HepG2 (cell line): ENCODE data around the gene MGAT2. TPM values are rescaled to one million over a fixed set of nuclear protein-coding genes. Genes with fewer than 3 reads are reported as not detected.

Experiments used
- AHR ChIP-seq: IDR thresholded peaks from 2 replicates; pipeline ENCODE4 v1.6.1; 2018; ENCODE audit warnings: missing genetic modification reagents, missing compliant biosample characterization
- ATM ChIP-seq: fragments of 450-650 bp; IDR thresholded peaks from 2 replicates; pipeline ENCODE4 v1.7.1; 2017; ENCODE audit warnings: mild to moderate bottlenecking, borderline replicate concordance
- KAT2B ChIP-seq: fragments of 150-350 bp; IDR thresholded peaks from 2 replicates; pipeline ENCODE4 v1.6.1; 2014; ENCODE audit warnings: low read depth, low read length, borderline replicate concordance
- SOX6 ChIP-seq, 2 experiments: fragments of 450-650 bp in 1 of 2; sonication (generic) in 1 of 2; formaldehyde crosslinking in 1 of 2; IDR thresholded peaks; 2 replicates each; pipeline versions ENCODE4 v1.4.0 to v1.6.1; 2017 to 2020; ENCODE audit warnings: antibody characterized with exemption in 1 of 2, mild to moderate bottlenecking in 1 of 2, missing genetic modification reagents in 1 of 2
- TCF7 ChIP-seq: sonication (generic); IDR thresholded peaks from 2 replicates; pipeline ENCODE4 v1.6.1; 2016; ENCODE audit warnings: antibody characterized with exemption, low read depth
- ZC3H13 ChIP-seq: sonication (generic); formaldehyde crosslinking; IDR thresholded peaks from 2 replicates; pipeline ENCODE4 v1.8.1; 2023; ENCODE audit warnings: mild to moderate bottlenecking, missing genetic modification reagents, moderate library complexity
- ZNF10 ChIP-seq: sonication (generic); formaldehyde crosslinking; IDR thresholded peaks from 2 replicates; pipeline ENCODE4 v1.4.0; 2020; ENCODE audit warnings: mild to moderate bottlenecking, low read depth, missing genetic modification reagents, borderline replicate concordance
- ZNF234 ChIP-seq: sonication (generic); formaldehyde crosslinking; conservative IDR thresholded peaks from 2 replicates; pipeline ENCODE4 v1.5.1; 2020; ENCODE audit warnings: mild to moderate bottlenecking, missing genetic modification reagents
- ZNF337 ChIP-seq: sonication (generic); formaldehyde crosslinking; IDR thresholded peaks from 2 replicates; pipeline ENCODE4 v1.5.1; 2020; ENCODE audit warnings: missing genetic modification reagents, low read depth, mild to moderate bottlenecking, borderline replicate concordance
- ZNF768 ChIP-seq: sonication (generic); formaldehyde crosslinking; IDR thresholded peaks from 2 replicates; pipeline ENCODE4 v1.4.0; 2020; ENCODE audit warnings: missing genetic modification reagents
- ZNF775 ChIP-seq: sonication (generic); formaldehyde crosslinking; IDR thresholded peaks from 2 replicates; pipeline ENCODE4 v1.4.0; 2020; ENCODE audit warnings: missing genetic modification reagents, mild to moderate bottlenecking, moderate library complexity, borderline replicate concordance
- polyA plus RNA-seq, 8 experiments: library from polyadenylated mRNA; depleted of rRNA in 3 of 8; stranded (reverse) in 7 of 8; unstranded in 1 of 8; fragments of >200 nt; fragmentation: Illumina TruSeq in 4 of 8; extraction: Trizol in 4 of 8; gene quantifications; 2 replicates each; pipeline versions ENCODE4 v1.2.1 to v1.2.3, GENCODE V29; 2011 to 2016; ENCODE audit warnings: low read depth in 4 of 8, missing spikeins in 1 of 8, mixed read lengths in 1 of 8; ENCODE audit not compliant: insufficient read depth in 1 of 8
- total RNA-seq, 5 experiments: library from RNA; depleted of rRNA; stranded (reverse); fragments of >200 nt; fragmentation: Illumina TruSeq; extraction: Trizol; gene quantifications; 2 replicates each; pipeline ENCODE4 v1.2.3, GENCODE V29; 2016; ENCODE audit warnings: low read depth in 1 of 5
- TF ChIP-seq, protein P1 (sequence below): sonication (generic); formaldehyde crosslinking; IDR thresholded peaks from 2 replicates; pipeline ENCODE4 v1.5.1; 2020; ENCODE audit warnings: mild to moderate bottlenecking, missing genetic modification reagents, moderate library complexity
- TF ChIP-seq, protein P2 (sequence below): sonication (generic); formaldehyde crosslinking; IDR thresholded peaks from 2 replicates; pipeline ENCODE4 v1.5.1; 2020; ENCODE audit warnings: mild to moderate bottlenecking, missing genetic modification reagents, moderate library complexity
- TF ChIP-seq, protein P3 (sequence below): sonication (generic); formaldehyde crosslinking; IDR thresholded peaks from 2 replicates; pipeline ENCODE4 v1.4.0; 2020; ENCODE audit warnings: mild to moderate bottlenecking, missing genetic modification reagents
- TF ChIP-seq, protein P4 (sequence below), 2 experiments: sonication (generic) in 1 of 2; formaldehyde crosslinking in 1 of 2; IDR thresholded peaks; 2 replicates each; pipeline versions ENCODE4 v1.4.0 to v1.6.1; 2016 to 2020; ENCODE audit warnings: borderline replicate concordance in 1 of 2, low read depth in 1 of 2, mild to moderate bottlenecking in 1 of 2, missing genetic modification reagents in 1 of 2

MGAT2 gene
- total and polyA plus RNA-seq, 2 of the 13 experiments (the other 11 are each of a cell fraction or from before 2014, with no cell fraction given), result 12.9 to 51.9 TPM

DNA sequence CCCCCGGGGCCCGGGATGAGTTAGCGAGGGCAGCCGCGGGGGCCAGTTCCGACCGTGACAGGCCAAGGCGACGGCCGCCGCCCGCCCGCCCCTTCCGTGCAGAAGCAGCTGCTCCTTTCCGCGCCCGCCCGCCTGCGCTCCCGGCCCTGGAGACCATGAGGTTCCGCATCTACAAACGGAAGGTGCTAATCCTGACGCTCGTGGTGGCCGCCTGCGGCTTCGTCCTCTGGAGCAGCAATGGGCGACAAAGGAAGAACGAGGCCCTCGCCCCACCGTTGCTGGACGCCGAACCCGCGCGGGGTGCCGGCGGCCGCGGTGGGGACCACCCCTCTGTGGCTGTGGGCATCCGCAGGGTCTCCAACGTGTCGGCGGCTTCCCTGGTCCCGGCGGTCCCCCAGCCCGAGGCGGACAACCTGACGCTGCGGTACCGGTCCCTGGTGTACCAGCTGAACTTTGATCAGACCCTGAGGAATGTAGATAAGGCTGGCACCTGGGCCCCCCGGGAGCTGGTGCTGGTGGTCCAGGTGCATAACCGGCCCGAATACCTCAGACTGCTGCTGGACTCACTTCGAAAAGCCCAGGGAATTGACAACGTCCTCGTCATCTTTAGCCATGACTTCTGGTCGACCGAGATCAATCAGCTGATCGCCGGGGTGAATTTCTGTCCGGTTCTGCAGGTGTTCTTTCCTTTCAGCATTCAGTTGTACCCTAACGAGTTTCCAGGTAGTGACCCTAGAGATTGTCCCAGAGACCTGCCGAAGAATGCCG, 699 bp downstream of the MGAT2 start (continued):
- TF ChIP-seq, protein P1, sequence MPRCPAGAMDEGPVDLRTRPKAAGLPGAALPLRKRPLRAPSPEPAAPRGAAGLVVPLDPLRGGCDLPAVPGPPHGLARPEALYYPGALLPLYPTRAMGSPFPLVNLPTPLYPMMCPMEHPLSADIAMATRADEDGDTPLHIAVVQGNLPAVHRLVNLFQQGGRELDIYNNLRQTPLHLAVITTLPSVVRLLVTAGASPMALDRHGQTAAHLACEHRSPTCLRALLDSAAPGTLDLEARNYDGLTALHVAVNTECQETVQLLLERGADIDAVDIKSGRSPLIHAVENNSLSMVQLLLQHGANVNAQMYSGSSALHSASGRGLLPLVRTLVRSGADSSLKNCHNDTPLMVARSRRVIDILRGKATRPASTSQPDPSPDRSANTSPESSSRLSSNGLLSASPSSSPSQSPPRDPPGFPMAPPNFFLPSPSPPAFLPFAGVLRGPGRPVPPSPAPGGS, result peak; percentile 62; the same call in 1 of the 2 replicates
- TF ChIP-seq, protein P2, sequence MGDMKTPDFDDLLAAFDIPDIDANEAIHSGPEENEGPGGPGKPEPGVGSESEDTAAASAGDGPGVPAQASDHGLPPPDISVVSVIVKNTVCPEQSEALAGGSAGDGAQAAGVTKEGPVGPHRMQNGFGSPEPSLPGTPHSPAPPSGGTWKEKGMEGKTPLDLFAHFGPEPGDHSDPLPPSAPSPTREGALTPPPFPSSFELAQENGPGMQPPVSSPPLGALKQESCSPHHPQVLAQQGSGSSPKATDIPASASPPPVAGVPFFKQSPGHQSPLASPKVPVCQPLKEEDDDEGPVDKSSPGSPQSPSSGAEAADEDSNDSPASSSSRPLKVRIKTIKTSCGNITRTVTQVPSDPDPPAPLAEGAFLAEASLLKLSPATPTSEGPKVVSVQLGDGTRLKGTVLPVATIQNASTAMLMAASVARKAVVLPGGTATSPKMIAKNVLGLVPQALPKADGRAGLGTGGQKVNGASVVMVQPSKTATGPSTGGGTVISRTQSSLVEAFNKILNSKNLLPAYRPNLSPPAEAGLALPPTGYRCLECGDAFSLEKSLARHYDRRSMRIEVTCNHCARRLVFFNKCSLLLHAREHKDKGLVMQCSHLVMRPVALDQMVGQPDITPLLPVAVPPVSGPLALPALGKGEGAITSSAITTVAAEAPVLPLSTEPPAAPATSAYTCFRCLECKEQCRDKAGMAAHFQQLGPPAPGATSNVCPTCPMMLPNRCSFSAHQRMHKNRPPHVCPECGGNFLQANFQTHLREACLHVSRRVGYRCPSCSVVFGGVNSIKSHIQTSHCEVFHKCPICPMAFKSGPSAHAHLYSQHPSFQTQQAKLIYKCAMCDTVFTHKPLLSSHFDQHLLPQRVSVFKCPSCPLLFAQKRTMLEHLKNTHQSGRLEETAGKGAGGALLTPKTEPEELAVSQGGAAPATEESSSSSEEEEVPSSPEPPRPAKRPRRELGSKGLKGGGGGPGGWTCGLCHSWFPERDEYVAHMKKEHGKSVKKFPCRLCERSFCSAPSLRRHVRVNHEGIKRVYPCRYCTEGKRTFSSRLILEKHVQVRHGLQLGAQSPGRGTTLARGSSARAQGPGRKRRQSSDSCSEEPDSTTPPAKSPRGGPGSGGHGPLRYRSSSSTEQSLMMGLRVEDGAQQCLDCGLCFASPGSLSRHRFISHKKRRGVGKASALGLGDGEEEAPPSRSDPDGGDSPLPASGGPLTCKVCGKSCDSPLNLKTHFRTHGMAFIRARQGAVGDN (CRISPR knock-in tag), result peak; percentile 73
- TF ChIP-seq ZNF234 (CRISPR knock-in tag), result peak; percentile 5; the same call in 1 of the 2 replicates
- no peak for TF ChIP-seq ZNF10 (CRISPR knock-in tag)
- TF ChIP-seq ATM, result no peak
- TF ChIP-seq ZNF775 (CRISPR knock-in tag), result peak; percentile 57; the same call in 1 of the 2 replicates
- peak; percentile 56; the same call in 1 of the 2 replicates for TF ChIP-seq ZC3H13
- TF ChIP-seq ZNF768 (CRISPR knock-in tag), result 0 out of 2 replicates have a peak, but pooled peaks have one; percentile 8
- TF ChIP-seq, protein P3, sequence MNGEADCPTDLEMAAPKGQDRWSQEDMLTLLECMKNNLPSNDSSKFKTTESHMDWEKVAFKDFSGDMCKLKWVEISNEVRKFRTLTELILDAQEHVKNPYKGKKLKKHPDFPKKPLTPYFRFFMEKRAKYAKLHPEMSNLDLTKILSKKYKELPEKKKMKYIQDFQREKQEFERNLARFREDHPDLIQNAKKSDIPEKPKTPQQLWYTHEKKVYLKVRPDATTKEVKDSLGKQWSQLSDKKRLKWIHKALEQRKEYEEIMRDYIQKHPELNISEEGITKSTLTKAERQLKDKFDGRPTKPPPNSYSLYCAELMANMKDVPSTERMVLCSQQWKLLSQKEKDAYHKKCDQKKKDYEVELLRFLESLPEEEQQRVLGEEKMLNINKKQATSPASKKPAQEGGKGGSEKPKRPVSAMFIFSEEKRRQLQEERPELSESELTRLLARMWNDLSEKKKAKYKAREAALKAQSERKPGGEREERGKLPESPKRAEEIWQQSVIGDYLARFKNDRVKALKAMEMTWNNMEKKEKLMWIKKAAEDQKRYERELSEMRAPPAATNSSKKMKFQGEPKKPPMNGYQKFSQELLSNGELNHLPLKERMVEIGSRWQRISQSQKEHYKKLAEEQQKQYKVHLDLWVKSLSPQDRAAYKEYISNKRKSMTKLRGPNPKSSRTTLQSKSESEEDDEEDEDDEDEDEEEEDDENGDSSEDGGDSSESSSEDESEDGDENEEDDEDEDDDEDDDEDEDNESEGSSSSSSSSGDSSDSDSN (CRISPR knock-in tag), result no peak
- TF ChIP-seq ZNF337, result 0 out of 2 replicates have a peak, but pooled peaks have one; percentile 40
- 0 out of 2 replicates have a peak, but pooled peaks have one; percentile 11 for TF ChIP-seq AHR (CRISPR knock-in tag)
- TF ChIP-seq, protein P4, sequence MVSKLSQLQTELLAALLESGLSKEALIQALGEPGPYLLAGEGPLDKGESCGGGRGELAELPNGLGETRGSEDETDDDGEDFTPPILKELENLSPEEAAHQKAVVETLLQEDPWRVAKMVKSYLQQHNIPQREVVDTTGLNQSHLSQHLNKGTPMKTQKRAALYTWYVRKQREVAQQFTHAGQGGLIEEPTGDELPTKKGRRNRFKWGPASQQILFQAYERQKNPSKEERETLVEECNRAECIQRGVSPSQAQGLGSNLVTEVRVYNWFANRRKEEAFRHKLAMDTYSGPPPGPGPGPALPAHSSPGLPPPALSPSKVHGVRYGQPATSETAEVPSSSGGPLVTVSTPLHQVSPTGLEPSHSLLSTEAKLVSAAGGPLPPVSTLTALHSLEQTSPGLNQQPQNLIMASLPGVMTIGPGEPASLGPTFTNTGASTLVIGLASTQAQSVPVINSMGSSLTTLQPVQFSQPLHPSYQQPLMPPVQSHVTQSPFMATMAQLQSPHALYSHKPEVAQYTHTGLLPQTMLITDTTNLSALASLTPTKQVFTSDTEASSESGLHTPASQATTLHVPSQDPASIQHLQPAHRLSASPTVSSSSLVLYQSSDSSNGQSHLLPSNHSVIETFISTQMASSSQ (IDR thresholded peaks at IDR 0.05; ENCODE audit: low read depth), result no peak
- TF ChIP-seq, protein P4 (CRISPR knock-in tag; IDR thresholded peaks at IDR 0.05; ENCODE audit: borderline replicate concordance), result no peak
- TF ChIP-seq TCF7, result no peak
- TF ChIP-seq SOX6 (IDR thresholded peaks at IDR 0.05), result no peak
- 0 out of 2 replicates have a peak, but pooled peaks have one; percentile 1 for TF ChIP-seq SOX6 (CRISPR knock-in tag; IDR thresholded peaks at IDR 0.05)
- no peak for TF ChIP-seq KAT2B
